ENCODE data around the gene NKD2.

GRCh38 chr5:1020452-1020961, 11.9 kb downstream of the NKD2 start:
- TF ChIP-seq, protein P1, sequence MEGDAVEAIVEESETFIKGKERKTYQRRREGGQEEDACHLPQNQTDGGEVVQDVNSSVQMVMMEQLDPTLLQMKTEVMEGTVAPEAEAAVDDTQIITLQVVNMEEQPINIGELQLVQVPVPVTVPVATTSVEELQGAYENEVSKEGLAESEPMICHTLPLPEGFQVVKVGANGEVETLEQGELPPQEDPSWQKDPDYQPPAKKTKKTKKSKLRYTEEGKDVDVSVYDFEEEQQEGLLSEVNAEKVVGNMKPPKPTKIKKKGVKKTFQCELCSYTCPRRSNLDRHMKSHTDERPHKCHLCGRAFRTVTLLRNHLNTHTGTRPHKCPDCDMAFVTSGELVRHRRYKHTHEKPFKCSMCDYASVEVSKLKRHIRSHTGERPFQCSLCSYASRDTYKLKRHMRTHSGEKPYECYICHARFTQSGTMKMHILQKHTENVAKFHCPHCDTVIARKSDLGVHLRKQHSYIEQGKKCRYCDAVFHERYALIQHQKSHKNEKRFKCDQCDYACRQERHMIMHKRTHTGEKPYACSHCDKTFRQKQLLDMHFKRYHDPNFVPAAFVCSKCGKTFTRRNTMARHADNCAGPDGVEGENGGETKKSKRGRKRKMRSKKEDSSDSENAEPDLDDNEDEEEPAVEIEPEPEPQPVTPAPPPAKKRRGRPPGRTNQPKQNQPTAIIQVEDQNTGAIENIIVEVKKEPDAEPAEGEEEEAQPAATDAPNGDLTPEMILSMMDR (IDR thresholded peaks at IDR 0.05 in 2 of 3, conservative IDR thresholded peaks at IDR 0.05 in 1 of 3; ENCODE audit: insufficient read depth in 2 of 3, low read depth in 1 of 3, low read length in 3 of 3): no peak
- TF ChIP-seq PCBP1 (IDR thresholded peaks at IDR 0.05; ENCODE audit: low read depth, low read length, poor library complexity, severe bottlenecking) (no peak), ATF3 (IDR thresholded peaks at IDR 0.05) (no peak), ATF3 (CRISPR knock-in tag; conservative IDR thresholded peaks at IDR 0.05) (no peak), FOSL1 (tag; conservative IDR thresholded peaks at IDR 0.05) (no peak), ZNF280B (CRISPR knock-in tag; IDR thresholded peaks at IDR 0.05) (no peak), POLR2A (conservative IDR thresholded peaks at IDR 0.05) (no peak)

Measured in K562 (cell line).